GM19463 (cell line): ENCODE results near the gene GGCT.
"Not testable (repeated sequence)": the region's sequence is repeated elsewhere in the genome, so short reads cannot be mapped to it uniquely, and the experiment has no call there.

ENCODE experiments used
- ATAC-seq: cut with Tn5 transposase; IDR thresholded peaks from one replicate; pipeline ENCODE4 v1.9.1; 2021; ENCODE audit warnings: mild to moderate bottlenecking, moderate library complexity; ENCODE audit not compliant: unreplicated experiment

The GGCT gene, protein sequence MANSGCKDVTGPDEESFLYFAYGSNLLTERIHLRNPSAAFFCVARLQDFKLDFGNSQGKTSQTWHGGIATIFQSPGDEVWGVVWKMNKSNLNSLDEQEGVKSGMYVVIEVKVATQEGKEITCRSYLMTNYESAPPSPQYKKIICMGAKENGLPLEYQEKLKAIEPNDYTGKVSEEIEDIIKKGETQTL

DNA sequence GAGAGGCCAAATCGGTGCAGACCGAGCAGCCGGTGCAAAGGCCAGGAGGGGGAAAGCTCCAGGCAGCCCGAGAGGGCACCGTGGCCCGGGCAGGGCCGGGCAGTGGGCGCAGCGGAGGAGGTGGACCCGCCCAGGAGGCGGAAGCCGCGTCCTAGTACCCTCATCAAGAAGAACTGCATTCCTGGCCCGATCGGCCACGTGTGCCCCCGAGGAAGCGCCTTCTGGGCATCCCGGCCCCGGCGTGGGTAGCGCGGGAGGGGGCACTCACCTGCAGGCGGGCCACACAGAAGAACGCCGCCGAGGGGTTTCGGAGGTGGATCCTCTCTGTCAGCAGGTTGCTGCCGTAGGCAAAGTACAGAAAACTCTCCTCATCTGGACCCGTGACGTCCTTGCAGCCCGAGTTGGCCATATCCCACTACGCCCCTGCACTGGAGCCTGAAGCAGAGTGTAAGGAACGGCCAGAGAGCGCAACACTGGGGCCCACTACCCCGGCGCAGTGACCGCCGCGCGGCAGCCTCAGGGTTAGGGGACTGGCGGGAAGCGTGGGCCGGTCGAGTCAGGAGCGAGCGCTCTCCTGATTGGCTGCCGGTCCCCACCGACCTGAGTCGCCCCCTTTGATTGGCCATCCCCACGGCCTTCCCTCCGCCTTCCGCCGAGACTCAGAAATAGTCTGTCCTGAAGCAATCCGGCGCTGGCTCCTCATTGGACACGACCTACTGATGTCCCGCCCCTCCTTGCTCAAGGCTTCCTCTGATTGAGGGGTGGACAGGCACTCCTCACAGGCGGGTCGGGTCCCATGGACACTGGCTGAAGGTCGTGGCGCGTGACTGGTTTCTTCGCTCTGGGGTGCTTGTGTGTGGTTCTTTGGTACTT is at the start of gene GGCT:
Gene GGCT (minus strand): TSS at position 529 of the 873 bp plus-strand sequence. CDS start 120 bp downstream, at position 409.
- peak; percentile 96 for ATAC-seq

DNA sequence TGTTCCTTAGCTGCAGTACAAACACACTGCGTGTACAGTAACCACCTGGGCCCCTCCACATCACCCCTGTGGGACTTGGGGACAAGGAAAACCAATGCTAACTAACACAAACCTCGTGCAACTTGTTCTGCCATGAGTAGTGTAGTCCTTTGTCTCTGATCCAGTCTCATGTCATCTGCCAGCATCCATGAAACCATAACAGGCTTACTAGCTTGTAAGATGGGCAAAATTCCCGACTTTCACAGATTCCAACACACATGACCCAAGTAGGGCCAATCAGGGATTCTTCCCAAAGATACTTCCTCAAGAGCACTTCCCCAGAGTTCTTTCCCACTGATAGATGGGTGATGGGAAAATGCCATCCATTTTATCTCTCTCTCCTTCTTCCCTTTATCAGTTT is 48.9 kb upstream of the GGCT start:
- ATAC-seq, result no peak

DNA sequence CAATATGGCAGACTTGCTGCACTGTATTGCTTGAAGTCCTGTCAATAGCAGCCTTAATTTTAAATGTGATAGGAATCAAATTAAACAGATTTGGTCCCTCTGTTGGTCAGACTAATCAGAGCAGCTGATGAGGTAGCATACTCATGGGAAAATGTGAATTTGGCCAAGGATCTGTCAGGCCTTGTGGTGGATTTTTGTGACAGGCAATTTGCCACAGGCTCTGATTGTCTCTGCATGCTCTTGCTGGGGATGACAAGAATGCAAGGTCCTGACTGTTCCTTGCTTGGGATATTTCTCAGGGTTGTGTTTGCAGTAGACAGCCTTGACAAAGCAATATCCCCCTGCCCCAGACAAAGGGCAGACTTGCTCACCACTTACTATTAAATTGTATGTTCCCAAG is 48.5 kb upstream of the GGCT start:
- ATAC-seq, result no peak

DNA sequence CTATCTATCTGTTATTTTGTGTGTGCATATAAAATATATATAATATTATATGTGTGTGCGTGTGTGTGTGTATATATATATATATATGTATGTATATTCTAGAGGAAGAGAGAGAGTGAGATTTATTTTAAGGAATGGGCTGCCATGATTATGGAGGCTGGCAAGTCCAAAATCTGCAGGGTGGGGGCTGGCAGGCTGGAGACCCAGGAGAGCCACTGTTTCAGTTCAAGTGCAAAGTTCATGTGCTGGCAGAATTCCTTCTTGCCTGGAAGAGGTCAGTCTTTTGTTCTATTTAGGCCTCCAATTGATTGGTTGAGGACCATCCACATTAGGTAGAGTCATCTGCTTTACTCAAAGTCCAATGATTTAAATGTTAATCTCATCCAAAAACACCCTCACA is 47.7 kb upstream of the GGCT start:
- no peak for ATAC-seq

DNA sequence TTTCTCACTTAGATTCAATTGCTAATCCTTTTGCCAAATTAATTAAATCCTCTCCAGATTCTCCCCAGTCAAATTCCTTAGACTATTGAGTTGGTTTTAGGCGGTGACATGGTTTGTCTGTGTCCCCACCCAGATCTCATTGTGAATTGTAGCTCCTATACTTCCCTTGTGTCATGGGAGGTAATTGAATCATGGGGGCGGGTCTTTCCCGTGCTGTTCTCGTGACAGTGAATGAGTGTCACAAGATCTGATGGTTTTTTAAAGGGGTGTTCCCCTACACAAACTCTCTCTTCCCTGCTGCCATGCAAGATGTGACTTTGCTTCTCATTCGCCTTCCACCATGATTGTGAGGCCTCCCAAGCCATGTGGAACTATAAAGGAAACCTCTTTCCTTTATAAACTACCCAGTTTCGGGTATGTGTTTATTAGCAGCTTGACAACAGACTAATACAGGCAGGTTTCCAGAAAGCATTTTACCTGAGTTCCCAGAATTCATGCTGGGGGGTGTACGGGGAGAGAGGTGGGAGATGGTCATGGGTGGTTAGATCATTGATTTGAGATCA is 45.4 kb upstream of the GGCT start:
- no peak for ATAC-seq

DNA sequence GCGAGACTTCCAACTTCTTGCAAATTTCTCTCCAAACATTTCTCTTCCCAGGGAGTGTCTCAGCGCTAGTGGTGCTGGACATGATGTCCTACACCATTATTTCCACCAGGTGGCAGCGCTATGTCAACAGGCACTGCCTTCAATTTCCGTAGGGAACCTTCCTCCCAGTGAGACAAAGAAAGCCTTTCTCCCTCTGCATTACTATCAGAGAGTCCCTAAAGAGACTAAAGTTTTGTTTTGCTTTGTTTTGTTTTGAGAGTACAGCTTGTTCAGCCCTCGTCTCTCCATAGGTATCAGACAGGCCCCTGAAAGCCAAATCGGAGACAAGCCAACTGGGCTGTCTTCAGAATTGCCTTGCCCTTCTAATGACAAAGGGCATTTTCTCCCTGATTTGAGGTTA is 44.2 kb upstream of the GGCT start:
- ATAC-seq, result no peak

DNA sequence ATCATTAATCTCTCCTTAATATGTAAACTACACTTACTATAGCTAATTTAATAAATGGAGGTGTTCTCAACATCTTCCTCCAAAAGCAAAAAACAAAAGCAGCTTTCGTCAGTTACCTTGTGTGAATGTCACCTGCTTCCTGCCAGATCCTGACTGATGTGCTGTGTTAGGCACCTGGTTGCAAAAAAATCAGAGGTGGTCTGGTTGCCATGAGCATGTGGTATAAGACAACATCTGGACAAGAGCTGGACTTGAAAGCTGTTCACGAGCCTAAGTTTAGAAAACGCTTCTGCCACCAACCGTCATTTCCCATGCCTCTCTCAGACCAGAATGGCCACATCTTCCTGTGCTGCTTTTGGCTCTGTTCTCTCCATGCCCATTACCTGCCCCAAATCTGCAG is 42.0 kb upstream of the GGCT start:
- ATAC-seq, result no peak

DNA sequence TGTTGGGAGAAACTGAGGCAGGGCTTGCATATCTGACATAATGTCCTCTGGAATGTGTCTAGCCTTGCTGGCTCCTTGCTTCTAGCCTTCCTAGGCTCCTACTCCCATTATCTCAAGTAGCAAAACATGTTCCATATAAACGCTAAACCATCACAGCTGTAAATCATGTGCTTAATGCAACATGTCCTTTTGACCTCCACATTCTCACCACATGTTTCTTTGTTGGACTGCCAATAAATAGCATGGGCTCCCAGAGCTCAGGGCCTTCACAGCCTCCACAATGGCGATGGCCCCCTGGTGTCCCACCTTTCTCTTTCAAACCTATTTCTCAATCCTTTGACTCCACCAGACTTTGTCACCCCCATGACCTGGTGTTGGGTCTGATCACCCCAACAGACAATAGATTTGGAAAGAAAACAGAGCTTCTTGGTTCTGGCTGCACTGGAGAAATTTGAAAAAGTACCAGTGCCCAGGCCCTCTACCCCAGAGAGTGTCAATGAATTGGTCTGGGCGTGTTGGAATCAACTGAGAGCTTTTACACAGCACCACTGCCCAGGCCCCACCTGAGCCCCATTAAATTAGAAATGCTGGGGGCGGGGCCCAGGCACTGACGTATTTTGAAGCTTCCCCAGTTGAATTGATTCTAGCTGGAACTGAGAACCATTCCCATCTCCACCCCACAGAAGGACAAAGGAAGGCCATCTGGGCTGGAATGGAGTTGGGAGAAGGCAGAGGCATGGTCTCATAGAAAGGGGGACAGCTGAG is 41.3 kb upstream of the GGCT start:
- no peak for ATAC-seq

DNA sequence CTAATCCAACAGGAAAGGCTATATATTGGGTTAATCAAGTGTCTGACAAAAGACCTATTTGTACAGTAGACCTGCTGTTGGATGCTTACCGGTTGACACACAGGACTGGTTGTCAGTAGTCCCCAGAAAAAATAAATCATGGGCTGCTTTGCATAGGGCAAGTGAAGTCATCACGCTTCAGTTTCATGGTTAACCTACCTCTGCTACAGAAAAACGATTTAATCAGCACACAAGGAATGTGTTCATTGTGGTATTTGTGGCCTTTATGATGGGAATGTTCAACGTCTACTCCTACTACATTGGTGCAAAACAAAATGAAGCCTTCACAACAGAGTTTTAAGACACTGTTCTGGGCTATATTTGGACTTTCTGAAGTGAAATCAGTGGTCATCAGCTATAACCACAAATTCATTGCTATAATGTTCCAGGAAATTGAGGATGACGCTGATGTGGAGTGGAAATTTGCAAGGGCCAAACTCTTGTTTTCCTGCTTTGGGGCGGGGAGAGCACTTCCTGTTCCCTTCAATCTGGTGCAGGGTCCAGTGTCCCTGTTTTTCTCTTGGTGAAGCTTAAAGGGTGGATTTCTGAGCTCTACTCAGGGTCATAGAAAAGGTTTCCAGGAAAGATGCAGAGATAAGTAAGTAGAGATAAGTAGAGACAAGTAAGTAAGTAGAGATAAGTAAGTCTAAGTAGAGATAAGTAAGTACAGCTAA is 39.3 kb upstream of the GGCT start:
- no peak for ATAC-seq

DNA sequence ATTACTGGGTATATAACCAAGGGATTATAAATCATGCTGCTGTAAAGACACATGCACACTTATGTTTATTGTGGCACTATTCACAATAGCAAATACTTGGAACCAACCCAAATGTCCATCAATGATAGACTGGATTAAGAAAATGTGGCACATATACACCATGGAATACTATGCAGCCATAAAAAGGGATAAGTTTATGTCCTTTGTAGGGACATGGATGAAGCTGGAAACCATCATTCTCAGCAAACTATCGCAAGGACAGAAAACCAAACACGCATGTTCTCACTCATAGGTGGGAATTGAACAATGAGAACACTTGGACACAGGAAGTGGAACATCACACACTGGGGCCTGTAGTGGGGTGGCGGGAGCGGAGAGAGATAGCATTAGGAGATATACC is 38.5 kb upstream of the GGCT start:
- not testable (repeated sequence) for ATAC-seq

DNA sequence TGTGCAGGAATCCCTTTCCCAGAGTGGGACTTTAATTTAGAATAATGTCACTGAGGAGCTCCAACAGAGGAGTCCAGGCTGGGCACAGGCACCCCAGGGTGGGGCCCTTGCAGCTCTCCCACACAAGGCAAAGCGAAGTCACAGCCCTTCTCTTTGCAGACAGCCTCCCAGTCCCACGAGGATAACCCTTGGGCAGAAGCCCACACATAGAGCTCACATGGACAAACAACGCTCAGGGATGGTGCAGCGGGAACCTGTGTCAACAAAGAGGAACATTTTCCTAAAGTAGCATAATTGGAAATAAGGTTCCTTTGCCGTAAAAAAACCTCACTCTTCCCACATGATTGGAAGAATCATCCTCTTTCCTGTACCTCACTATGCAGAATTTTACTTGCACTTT is 29.3 kb upstream of the GGCT start:
- ATAC-seq, result no peak

DNA sequence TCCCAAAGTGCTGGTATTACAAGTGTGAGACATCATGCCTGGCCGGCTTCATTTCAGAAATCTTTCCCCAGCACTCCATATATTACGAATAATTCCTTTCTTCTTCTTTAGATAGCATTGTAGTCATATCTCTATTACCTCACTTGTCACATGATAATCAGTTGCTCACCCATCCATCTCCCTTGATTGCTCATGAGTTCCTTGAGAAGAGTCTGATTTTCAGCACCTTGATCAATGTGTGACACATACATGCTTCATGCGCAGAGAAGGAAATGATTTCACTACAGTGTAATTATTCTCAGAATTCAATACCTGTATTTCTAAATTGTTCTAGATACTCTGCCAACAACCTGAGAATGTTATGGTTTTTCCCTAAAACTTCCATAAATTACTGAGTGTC is 26.7 kb upstream of the GGCT start:
- no peak for ATAC-seq

DNA sequence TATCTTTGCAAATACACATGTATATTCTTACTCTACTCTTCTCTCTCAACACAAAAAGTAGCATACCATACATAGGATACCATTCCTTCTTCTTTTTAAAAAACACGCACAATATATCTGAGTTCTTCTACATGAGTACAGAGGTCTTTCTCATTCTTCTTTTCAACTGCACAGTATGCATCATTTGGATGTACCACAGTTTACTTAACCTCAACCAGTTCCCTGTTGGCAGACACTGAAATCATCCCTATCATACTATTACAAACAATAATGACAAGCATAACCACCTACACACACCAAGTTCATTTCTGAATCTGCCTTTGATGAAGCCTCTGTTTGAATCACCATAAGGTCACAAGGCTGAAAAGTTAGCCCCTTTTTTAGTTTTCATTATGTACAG is 25.7 kb upstream of the GGCT start:
- ATAC-seq, result no peak

DNA sequence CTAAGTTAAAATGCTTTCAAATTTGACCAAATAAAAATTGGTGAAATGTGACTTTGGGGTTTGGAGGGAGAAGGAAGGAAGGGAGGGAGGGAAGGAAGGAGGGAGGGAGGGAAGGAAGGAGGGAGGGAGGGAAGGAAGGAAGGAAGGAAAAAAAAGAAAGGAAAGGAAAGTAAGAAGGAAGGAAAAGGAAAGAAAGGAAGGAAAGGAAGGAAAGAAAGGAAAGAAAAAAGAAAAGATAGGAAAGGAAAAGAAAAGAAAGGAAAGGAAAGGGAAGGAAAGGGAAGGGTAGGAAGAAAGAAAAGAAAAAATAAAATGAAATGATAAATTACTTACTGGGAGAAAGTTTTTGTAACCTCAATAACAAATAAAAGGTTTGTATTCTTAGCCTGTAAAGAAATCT is 24.1 kb upstream of the GGCT start:
- ATAC-seq, result no peak

DNA sequence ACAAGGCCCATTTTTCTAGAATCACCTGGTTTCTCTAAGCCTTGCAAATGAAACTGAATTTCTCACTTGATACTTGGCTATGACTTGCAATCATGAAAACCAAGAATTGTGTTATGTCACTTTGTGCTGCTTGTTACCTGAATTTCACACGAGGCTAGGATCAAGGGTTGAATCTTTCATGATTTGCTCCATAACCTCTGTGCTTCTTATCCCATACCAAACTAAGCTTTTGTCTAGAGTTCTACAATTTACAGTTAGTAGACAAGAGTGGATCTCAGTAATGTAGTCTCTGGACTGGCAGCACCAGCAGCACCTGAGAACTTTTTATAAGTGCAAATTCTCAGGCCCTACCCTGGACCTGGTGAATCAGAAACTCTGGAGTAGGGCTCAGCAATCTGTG is 22.7 kb upstream of the GGCT start:
- not testable (repeated sequence) for ATAC-seq

DNA sequence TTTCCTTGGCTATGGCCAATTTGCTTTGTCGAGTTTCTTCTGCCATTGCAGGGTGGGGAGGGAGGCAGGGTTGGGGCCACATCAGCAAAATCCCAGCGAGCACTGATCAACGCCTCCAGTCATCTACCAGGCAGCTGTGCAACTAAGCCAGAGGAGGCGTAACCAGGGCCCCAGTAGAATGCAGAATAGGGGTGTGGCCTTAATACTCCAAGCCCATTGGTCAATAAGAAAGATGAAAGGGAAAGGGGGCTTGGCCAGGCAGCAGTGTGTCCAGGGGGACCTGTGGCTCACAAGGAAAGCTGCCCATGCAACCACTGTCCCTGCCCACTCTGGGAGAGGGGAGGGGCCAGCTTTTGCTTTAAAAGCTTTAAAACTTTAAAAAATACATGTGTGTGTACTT is 21.5 kb upstream of the GGCT start:
- no peak for ATAC-seq

DNA sequence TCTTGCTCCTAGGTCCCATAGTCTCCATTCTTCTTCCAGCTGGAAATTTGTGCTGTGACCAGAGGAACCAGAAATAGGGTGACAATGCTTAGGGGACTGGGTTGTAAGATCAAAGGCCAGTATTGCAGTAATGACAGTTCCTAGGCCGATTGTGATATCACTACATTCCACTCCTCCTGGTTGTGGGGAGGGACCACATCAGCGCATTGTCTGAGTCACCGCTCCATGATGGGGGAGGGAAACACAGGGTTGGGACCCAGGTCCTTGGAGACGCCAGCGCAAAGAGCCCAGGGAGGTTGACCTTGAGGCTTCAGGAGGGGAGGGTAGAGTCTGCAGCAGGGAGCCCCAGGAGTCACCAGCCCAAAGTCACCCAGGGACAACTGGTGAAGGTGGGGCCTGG is 20.8 kb upstream of the GGCT start:
- ATAC-seq, result no peak

DNA sequence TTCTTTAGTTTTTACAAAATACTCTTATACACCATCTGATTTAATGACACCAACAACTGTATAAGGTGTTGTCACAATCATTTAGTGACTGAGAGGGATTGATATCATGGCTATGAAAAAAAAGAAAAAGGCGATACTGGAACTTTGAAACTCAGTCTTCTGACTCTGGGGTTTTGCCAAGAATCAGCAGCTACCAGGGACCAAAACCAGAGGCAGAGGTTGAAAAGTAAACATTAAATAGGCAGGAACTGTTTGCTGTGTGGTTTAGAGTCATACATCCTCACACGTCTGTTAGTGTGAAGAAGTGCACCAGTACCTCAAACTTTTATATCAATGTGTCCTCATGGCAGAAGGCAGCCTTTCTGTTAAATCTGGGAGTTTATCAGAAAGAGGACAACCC is 19.9 kb upstream of the GGCT start:
- ATAC-seq, result no peak

DNA sequence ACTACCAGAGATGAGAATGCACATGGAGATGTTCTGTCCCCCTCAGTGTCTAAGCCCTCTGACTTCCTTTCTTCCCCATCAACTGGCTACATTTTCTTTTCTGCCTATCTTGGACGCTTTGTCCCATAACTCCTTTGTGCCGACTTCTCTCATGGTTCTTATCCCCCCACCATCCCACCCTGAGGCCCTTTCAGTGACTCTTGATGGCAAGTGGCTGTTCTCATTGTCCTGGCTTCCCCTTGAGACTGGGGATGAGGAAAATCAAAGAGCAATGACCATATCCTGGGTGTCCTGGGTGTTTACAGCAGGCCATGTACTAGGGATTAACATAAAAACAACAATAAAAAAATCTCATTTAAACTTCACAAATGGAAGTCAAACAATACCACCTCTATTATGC is 18.8 kb upstream of the GGCT start:
- no peak for ATAC-seq

DNA sequence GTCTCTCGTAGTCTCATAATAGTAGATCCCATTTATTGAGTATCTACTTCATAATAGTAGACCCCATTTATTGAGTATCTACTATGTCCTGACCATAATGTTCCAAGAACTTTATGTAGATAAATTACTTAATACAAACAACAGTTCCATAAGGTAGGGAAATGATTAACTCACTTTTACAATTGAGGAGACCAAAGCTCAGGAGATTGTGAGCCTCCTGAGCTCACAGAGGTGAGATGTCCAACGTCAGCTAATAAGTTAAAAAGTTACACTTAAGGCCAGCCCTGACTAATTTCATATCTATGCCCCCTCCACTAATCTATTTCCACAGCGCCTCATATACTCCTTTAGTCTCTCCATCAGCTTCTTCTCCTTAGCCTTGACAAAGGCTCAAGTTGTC is 17.5 kb upstream of the GGCT start:
- no peak for ATAC-seq

DNA sequence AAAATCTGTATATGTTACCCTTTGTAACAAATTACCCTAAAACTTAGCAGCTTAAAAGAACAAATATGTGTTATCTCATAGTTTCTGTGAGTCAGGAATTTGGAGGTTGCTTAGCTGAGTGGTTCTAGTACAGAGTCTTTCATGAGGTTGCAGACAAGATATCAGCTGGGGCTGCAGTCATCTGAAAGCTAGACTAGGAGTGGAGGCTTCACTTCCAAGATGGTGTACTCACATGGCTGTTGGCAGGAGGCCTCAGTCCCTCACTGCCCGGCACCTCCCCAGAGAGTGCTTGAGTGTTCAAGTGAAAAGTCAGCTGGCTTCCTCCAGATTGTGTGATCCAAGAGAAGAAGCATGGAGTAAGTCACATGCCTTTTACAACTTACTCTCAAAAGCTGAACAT is 16.9 kb upstream of the GGCT start:
- ATAC-seq, result no peak
